GM23248 (cell line): ENCODE data around the gene ZNF697.

Source experiments
- EZH2 ChIP-seq: fragments of 200-600 bp; sonication (generic); IDR thresholded peaks from 2 replicates; pipeline ENCODE4 v1.6.1; 2018; ENCODE audit warnings: antibody characterized with exemption, mild to moderate bottlenecking; ENCODE audit not compliant: insufficient read depth, poor library complexity, severe bottlenecking
- EZH2phosphoT487 ChIP-seq: fragments of 200-600 bp; sonication (generic); IDR thresholded peaks from 2 replicates; pipeline ENCODE4 v1.6.1; 2018; ENCODE audit warnings: antibody characterized with exemption, moderate library complexity, mild to moderate bottlenecking, low read depth; ENCODE audit not compliant: insufficient read depth

GRCh38 chr1:119603695-119604094, 44.4 kb downstream of the ZNF697 start:
- TF ChIP-seq EZH2 (no peak), EZH2phosphoT487 (no peak)
